Keratinocyte (primary cell): ENCODE measurements around the gene XBP1. TPM values are rescaled to one million over a fixed set of nuclear protein-coding genes. Genes with fewer than 3 reads are reported as not detected.
"Not testable (repeated sequence)": the region's sequence is repeated elsewhere in the genome, so short reads cannot be mapped to it uniquely, and the experiment has no call there.

ENCODE experiments used
- DNase-seq: peaks from one replicate; pipeline ENCODE4 v3.0.0-alpha.2; 2011; ENCODE audit warnings: low read depth, missing footprints, low spot score
- FAIRE-seq: peaks from 2 replicates; lab custom pipeline; 2011; peaks lifted over from hg19 to GRCh38; lab: Jason Lieb, UNC
- H2AFZ ChIP-seq: 2 replicates; pipeline ENCODE4 v1.6.0; 2012; ENCODE audit warnings: low read length, control low read depth, inconsistent platforms; ENCODE audit not compliant: control insufficient read depth
- H3K27ac ChIP-seq: 2 replicates; pipeline ENCODE4 v1.5.1; 2011; ENCODE audit warnings: low read length; ENCODE audit not compliant: control insufficient read depth, insufficient read depth
- H3K27me3 ChIP-seq: 3 replicates; pipeline ENCODE4 v1.6.0; 2011; ENCODE audit warnings: low read length; ENCODE audit not compliant: control insufficient read depth, insufficient read depth; ENCODE audit errors: extremely low read depth
- H3K36me3 ChIP-seq, 2 experiments: 2 replicates in 1 of 2; 3 replicates in 1 of 2; pipeline ENCODE4 v1.5.1; 2011; ENCODE audit warnings: low read length in 2 of 2, mild to moderate bottlenecking in 1 of 2; ENCODE audit not compliant: control insufficient read depth in 2 of 2, insufficient read depth in 2 of 2; ENCODE audit errors: extremely low read depth in 1 of 2
- H3K4me1 ChIP-seq: 3 replicates; pipeline ENCODE4 v1.5.1; 2011; ENCODE audit warnings: low read length; ENCODE audit not compliant: control insufficient read depth, insufficient read depth; ENCODE audit errors: extremely low read depth
- H3K4me2 ChIP-seq: 3 replicates; pipeline ENCODE4 v1.6.0; 2011; ENCODE audit warnings: low read depth, low read length; ENCODE audit not compliant: control insufficient read depth, insufficient read depth; ENCODE audit errors: extremely low read depth
- H3K4me3 ChIP-seq, 3 experiments: fragments of 200-600 bp in 1 of 3; sonication (generic) in 1 of 3; 2 replicates in 2 of 3; 3 replicates in 1 of 3; pipeline ENCODE4 v1.5.1; 2011 to 2016; ENCODE audit warnings: low read length in 3 of 3, mild to moderate bottlenecking in 3 of 3, control low read depth in 2 of 3, inconsistent platforms in 1 of 3, low read depth in 1 of 3, mixed read lengths in 1 of 3, mixed run types in 1 of 3, moderate library complexity in 1 of 3; ENCODE audit not compliant: control insufficient read depth in 2 of 3, insufficient read depth in 2 of 3; ENCODE audit errors: extremely low read depth in 1 of 3
- H3K79me2 ChIP-seq: 2 replicates; pipeline ENCODE4 v1.6.0; 2012; ENCODE audit warnings: low read length; ENCODE audit not compliant: control insufficient read depth, insufficient read depth
- H3K9ac ChIP-seq: 3 replicates; pipeline ENCODE4 v1.6.0; 2011; ENCODE audit warnings: low read length; ENCODE audit not compliant: control insufficient read depth, insufficient read depth; ENCODE audit errors: extremely low read depth
- H3K9me1 ChIP-seq: 3 replicates; pipeline ENCODE4 v1.6.0; 2011; ENCODE audit warnings: low read length; ENCODE audit not compliant: control insufficient read depth, insufficient read depth; ENCODE audit errors: extremely low read depth
- H3K9me3 ChIP-seq: 2 replicates; pipeline ENCODE4 v1.5.1; 2012; ENCODE audit warnings: low read depth, low read length; ENCODE audit not compliant: control insufficient read depth
- H4K20me1 ChIP-seq: 3 replicates; pipeline ENCODE4 v1.6.0; 2011; ENCODE audit warnings: low read length; ENCODE audit not compliant: control insufficient read depth, insufficient read depth; ENCODE audit errors: extremely low read depth
- CTCF ChIP-seq, 3 experiments: IDR thresholded peaks in 1 of 3; conservative IDR thresholded peaks in 1 of 3; optimal IDR thresholded peaks in 1 of 3; 2 replicates in 2 of 3; 3 replicates in 1 of 3; pipeline versions ENCODE3 to v1.5.1; 2011; ENCODE audit warnings: low read length in 3 of 3, mild to moderate bottlenecking in 3 of 3, moderate library complexity in 2 of 3, control low read depth in 1 of 3, inconsistent platforms in 1 of 3; ENCODE audit not compliant: insufficient read depth in 2 of 3; ENCODE audit errors: extremely low read depth in 1 of 3
- EZH2 ChIP-seq: IDR thresholded peaks from one replicate; pipeline ENCODE4 v1.6.1; 2012; ENCODE audit warnings: inconsistent platforms, mild to moderate bottlenecking, low read length, moderate library complexity
- dilution Hi-C: fragments of 300-500 bp; cut with MboI; formaldehyde crosslinking; loops from one replicate; pipeline ENCODE4 v1.7.0; 2020; ENCODE audit warnings: low sequenced_read_pairs; ENCODE audit not compliant: extremely low pct_ligation_motif_present
- polyA plus RNA-seq, 5 experiments: library from polyadenylated mRNA; depleted of rRNA in 3 of 5; stranded (reverse) in 3 of 5; stranded (forward) in 1 of 5; unstranded in 1 of 5; fragments of >200 nt; gene quantifications; 1 replicate in 1 of 5; 2 replicates in 3 of 5; 3 replicates in 1 of 5; pipeline versions ENCODE4 v1.2.1 to v1.2.3, GENCODE V29; 2011 to 2012; ENCODE audit warnings: missing spikeins in 2 of 5, low read depth in 1 of 5, low replicate concordance in 1 of 5

The XBP1 gene
- polyA plus RNA-seq, 1 donor (not counting 4 experiments of a cell fraction or from before 2014, with no cell fraction given) = 88.7 TPM

- FAIRE-seq (no peak), DNase-seq (no peak)
- no peaks in the 10 kb centered on the region for H3K4me1 ChIP-seq
- no peaks in the 10 kb centered on the region for H4K20me1 ChIP-seq
- TF ChIP-seq CTCF (optimal IDR thresholded peaks at IDR 0.05 in 1 of 3, IDR thresholded peaks at IDR 0.05 in 1 of 3, conservative IDR thresholded peaks at IDR 0.05 in 1 of 3; ENCODE audit: extremely low read depth in 1 of 3, insufficient read depth in 2 of 3, low read length in 3 of 3) = no peak
- no peak for TF ChIP-seq EZH2
- no peaks in the 10 kb centered on the region for H3K9me1 ChIP-seq
- H3K27ac ChIP-seq = no peak overlapping the region
- no peak overlapping the region for H3K9ac ChIP-seq
- H3K4me3 ChIP-seq = no peak overlapping the region
- no peaks in the 10 kb centered on the region for H3K27me3 ChIP-seq
- H3K9me3 ChIP-seq = no peaks in the 10 kb centered on the region
- H3K4me2 ChIP-seq = no peak overlapping the region
- H2AFZ ChIP-seq = no peak overlapping the region
- dilution Hi-C loops = no loop called here
- H3K79me2 ChIP-seq = no peaks in the 10 kb centered on the region
- H3K36me3 ChIP-seq = no peaks in the 10 kb centered on the region
Measured at GRCh38 chr22:28810821-28811491, 10.6 kb upstream of the XBP1 start.

- no peak overlapping the region for H3K27ac ChIP-seq
- TF ChIP-seq EZH2 = no peak
- no peak for TF ChIP-seq CTCF (optimal IDR thresholded peaks at IDR 0.05 in 1 of 3, IDR thresholded peaks at IDR 0.05 in 1 of 3, conservative IDR thresholded peaks at IDR 0.05 in 1 of 3; ENCODE audit: extremely low read depth in 1 of 3, insufficient read depth in 2 of 3, low read length in 3 of 3)
- no peaks in the 10 kb centered on the region for H3K9me3 ChIP-seq
- no peaks in the 10 kb centered on the region for H3K27me3 ChIP-seq
- no peak overlapping the region for H3K4me2 ChIP-seq
- DNase-seq (no peak), FAIRE-seq (no peak)
- H4K20me1 ChIP-seq = no peaks in the 10 kb centered on the region
- H3K4me1 ChIP-seq = no peaks in the 10 kb centered on the region
- no peak overlapping the region for H3K9ac ChIP-seq
- H3K9me1 ChIP-seq = no peaks in the 10 kb centered on the region
- dilution Hi-C loops = no loop called here
- no peak overlapping the region for H3K4me3 ChIP-seq
- no peaks in the 10 kb centered on the region for H3K36me3 ChIP-seq
- H2AFZ ChIP-seq = no peak overlapping the region
- H3K79me2 ChIP-seq = no peaks in the 10 kb centered on the region
Measured at GRCh38 chr22:28808716-28809355, 8.5 kb upstream of the XBP1 start.

- peaks cover 11% of the 10 kb centered on the region for H3K4me1 ChIP-seq
- H3K9me3 ChIP-seq, H3K9me1 ChIP-seq, H3K9ac ChIP-seq, DNase-seq, H3K36me3 ChIP-seq, dilution Hi-C loops, H2AFZ ChIP-seq, FAIRE-seq, H3K4me3 ChIP-seq, H3K79me2 ChIP-seq, H3K27me3 ChIP-seq, H3K27ac ChIP-seq, H3K4me2 ChIP-seq, H4K20me1 ChIP-seq: not testable (repeated sequence)
Measured at GRCh38 chr22:28805426-28805825, 5.1 kb upstream of the XBP1 start.
